SU-DHL-6 (cell line): ENCODE measurements around the gene SCN8A.
"Not testable (repeated sequence)": the region's sequence is repeated elsewhere in the genome, so short reads cannot be mapped to it uniquely, and the experiment has no call there.

Experiments
- H2AFZ ChIP-seq: fragments of 200-600 bp; sonication (generic); 2 replicates; pipeline ENCODE4 v1.6.1; 2014; ENCODE audit warnings: low read depth, mild to moderate bottlenecking, moderate library complexity, mixed read lengths, antibody characterized with exemption, low read length; ENCODE audit not compliant: severe bottlenecking
- H3F3A ChIP-seq: fragments of 200-600 bp; shearing (Covaris generic); 2 replicates; pipeline ENCODE4 v1.6.0; 2016; ENCODE audit warnings: antibody characterized with exemption, mild to moderate bottlenecking; ENCODE audit not compliant: insufficient read depth
- H3K27ac ChIP-seq: fragments of 200-600 bp; sonication (generic); 2 replicates; pipeline ENCODE4 v1.5.1; 2016; ENCODE audit warnings: low read depth, mild to moderate bottlenecking, low read length, moderate library complexity, mixed read lengths
- H3K27me3 ChIP-seq: fragments of 200-600 bp; sonication (generic), shearing (Covaris generic); 2 replicates; pipeline ENCODE4 v1.6.0; 2014; ENCODE audit warnings: mild to moderate bottlenecking, low read length
- H3K36me3 ChIP-seq: fragments of 200-600 bp; sonication (generic); 2 replicates; pipeline ENCODE4 v1.6.1; 2014; ENCODE audit warnings: mild to moderate bottlenecking, low read length, mixed read lengths
- H3K4me2 ChIP-seq: fragments of 300-600, 200-600 bp; shearing (Covaris generic), sonication (generic); 2 replicates; pipeline ENCODE4 v1.6.0; 2014; ENCODE audit warnings: low read length, low read depth, mild to moderate bottlenecking; ENCODE audit not compliant: poor library complexity, severe bottlenecking
- H3K4me3 ChIP-seq: fragments of 200-600 bp; sonication (generic); 2 replicates; pipeline ENCODE4 v1.5.1; 2014; ENCODE audit warnings: antibody characterized with exemption, low read length, mild to moderate bottlenecking, mixed read lengths; ENCODE audit not compliant: insufficient read depth, poor library complexity, severe bottlenecking
- H3K79me2 ChIP-seq: fragments of 200-600 bp; sonication (generic); 2 replicates; pipeline ENCODE4 v1.6.1; 2014; ENCODE audit warnings: mild to moderate bottlenecking, low read length, moderate library complexity; ENCODE audit not compliant: insufficient read depth
- H3K9ac ChIP-seq: fragments of 200-600 bp; sonication (generic); 2 replicates; pipeline ENCODE4 v1.7.0; 2014; ENCODE audit warnings: mild to moderate bottlenecking, low read length
- H3K9me2 ChIP-seq: fragments of 200-600 bp; sonication (generic); replicated peaks from 2 replicates; pipeline ENCODE4 v1.6.1; 2014; ENCODE audit warnings: low read length; ENCODE audit not compliant: insufficient read depth
- H3K9me3 ChIP-seq: fragments of 200-600 bp; sonication (generic); 2 replicates; pipeline ENCODE4 v1.6.1; 2014; ENCODE audit warnings: low read length, mixed read lengths; ENCODE audit not compliant: insufficient read depth
- H4K20me1 ChIP-seq: fragments of 200-600 bp; sonication (generic); 2 replicates; pipeline ENCODE4 v1.6.1; 2014; ENCODE audit warnings: low read depth, mild to moderate bottlenecking, antibody characterized with exemption, low read length, moderate library complexity, mixed read lengths
- EZH2phosphoT487 ChIP-seq: fragments of 200-600 bp; sonication (generic), shearing (Covaris generic); conservative IDR thresholded peaks from 2 replicates; pipeline ENCODE4 v1.6.1; 2018; ENCODE audit warnings: mild to moderate bottlenecking, antibody characterized with exemption, low read length, moderate library complexity, mixed read lengths
- TF ChIP-seq, protein P1 (sequence below): fragments of 200-600 bp; sonication (generic); IDR thresholded peaks from one replicate; pipeline ENCODE4 v1.5.1; 2017; ENCODE audit warnings: antibody characterized with exemption, mild to moderate bottlenecking, low read length, moderate library complexity; ENCODE audit not compliant: insufficient read depth, poor library complexity, severe bottlenecking

Gene SCN8A

DNA sequence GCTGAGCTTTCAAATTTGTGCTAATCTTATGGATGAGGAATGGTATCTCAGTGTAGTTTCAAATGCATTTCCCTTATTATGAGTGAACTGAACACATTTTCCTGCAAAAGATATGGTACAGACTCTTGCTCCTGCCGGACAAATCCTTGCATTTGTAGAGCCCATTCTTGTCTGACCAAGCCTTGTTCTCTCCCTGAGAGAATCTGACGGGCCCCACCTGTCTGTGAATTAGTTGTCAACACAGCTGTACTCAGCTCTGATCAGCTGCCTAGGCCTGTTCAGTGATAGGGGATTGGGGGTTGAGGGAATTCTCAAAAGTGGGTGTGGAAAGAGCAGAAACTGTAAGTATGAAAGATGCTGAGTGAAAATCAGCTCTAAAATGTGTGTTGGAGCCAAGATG, 42.8 kb upstream of the SCN8A start:
- H4K20me1 ChIP-seq, result no peaks in the 10 kb centered on the region
- H3K4me3 ChIP-seq, result no peak overlapping the region
- TF ChIP-seq EZH2phosphoT487, result no peak
- TF ChIP-seq, protein P1, sequence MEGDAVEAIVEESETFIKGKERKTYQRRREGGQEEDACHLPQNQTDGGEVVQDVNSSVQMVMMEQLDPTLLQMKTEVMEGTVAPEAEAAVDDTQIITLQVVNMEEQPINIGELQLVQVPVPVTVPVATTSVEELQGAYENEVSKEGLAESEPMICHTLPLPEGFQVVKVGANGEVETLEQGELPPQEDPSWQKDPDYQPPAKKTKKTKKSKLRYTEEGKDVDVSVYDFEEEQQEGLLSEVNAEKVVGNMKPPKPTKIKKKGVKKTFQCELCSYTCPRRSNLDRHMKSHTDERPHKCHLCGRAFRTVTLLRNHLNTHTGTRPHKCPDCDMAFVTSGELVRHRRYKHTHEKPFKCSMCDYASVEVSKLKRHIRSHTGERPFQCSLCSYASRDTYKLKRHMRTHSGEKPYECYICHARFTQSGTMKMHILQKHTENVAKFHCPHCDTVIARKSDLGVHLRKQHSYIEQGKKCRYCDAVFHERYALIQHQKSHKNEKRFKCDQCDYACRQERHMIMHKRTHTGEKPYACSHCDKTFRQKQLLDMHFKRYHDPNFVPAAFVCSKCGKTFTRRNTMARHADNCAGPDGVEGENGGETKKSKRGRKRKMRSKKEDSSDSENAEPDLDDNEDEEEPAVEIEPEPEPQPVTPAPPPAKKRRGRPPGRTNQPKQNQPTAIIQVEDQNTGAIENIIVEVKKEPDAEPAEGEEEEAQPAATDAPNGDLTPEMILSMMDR, result no peak
- H2AFZ ChIP-seq, result no peak overlapping the region
- H3K9me2 ChIP-seq, result no peaks in the 10 kb centered on the region
- no peak overlapping the region for H3K9ac ChIP-seq
- H3K79me2 ChIP-seq, result no peaks in the 10 kb centered on the region
- no peaks in the 10 kb centered on the region for H3K36me3 ChIP-seq
- no peaks in the 10 kb centered on the region for H3F3A ChIP-seq
- peaks cover 6% of the 10 kb centered on the region; the same call in 1 of the 2 replicates for H3K27me3 ChIP-seq
- no peak overlapping the region for H3K27ac ChIP-seq
- no peaks in the 10 kb centered on the region for H3K9me3 ChIP-seq
- no peak overlapping the region for H3K4me2 ChIP-seq

DNA sequence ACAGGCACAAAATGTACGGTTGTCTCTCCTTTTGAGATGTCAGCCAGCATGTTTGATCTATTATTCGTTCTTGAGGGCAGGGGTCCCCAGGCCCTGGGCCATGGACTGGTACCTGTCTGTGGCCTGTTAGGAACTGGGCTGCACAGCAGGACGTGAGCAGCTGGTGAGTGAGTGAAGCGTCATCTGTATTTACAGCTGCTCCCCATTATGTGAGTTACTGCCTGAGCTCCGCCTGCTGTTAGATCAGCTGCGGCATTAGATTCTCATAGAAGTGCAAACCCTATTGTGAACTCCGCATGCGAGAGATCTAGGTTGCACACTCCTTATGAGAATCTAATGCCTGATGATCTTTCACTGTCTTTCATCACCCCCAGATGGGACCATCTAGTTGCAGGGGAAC, 41.4 kb upstream of the SCN8A start:
- Histone ChIP-seq H3K79me2 (no peaks in the 10 kb centered on the region), H3K4me2 (no peak overlapping the region), H3F3A (no peaks in the 10 kb centered on the region), H3K9me3 (no peaks in the 10 kb centered on the region), H3K36me3 (no peaks in the 10 kb centered on the region), H3K27ac (no peak overlapping the region), H3K4me3 (no peak overlapping the region), H4K20me1 (no peaks in the 10 kb centered on the region), H3K9me2 (no peaks in the 10 kb centered on the region), H3K9ac (no peak overlapping the region), H3K27me3 (peaks cover 6% of the 10 kb centered on the region; the same call in 1 of the 2 replicates), H2AFZ (no peak overlapping the region)
- TF ChIP-seq EZH2phosphoT487, result no peak
- TF ChIP-seq, protein P1, result no peak

DNA sequence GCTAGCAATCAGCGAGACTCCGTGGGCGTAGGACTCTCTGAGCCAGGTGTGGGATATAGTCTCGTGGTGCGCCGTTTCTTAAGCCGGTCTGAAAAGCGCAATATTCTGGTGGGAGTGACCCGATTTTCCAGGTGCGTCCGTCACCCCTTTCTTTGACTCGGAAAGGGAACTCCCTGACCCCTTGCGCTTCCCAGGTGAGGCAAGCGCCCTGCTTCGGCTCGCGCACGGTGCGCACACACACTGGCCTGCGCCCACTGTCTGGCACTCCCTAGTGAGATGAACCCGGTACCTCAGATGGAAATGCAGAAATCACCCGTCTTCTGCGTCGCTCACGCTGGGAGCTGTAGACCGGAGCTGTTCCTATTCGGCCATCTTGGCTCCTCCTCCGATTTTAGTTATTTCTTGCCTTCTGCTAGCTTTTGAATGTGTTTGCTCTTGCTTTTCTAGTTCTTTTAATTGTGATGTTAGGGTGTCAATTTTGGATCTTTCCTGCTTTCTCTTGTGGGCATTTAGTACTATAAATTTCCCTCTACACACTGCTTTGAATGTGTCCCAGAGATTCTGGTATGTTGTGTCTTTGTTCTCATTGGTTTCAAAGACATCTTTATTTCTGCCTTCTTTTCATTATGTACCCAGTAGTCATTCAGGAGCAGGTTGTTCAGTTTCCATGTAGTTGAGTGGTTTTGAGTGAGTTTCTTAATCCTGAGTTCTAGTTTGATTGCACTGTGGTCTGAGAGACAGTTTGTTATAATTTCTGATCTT, 22.6 kb upstream of the SCN8A start:
- not testable (repeated sequence) for H3K36me3 ChIP-seq, H3F3A ChIP-seq, H3K9ac ChIP-seq, H3K27ac ChIP-seq, H3K9me3 ChIP-seq, H3K4me2 ChIP-seq, H3K79me2 ChIP-seq, H3K4me3 ChIP-seq, H4K20me1 ChIP-seq, H3K9me2 ChIP-seq, H2AFZ ChIP-seq, H3K27me3 ChIP-seq

DNA sequence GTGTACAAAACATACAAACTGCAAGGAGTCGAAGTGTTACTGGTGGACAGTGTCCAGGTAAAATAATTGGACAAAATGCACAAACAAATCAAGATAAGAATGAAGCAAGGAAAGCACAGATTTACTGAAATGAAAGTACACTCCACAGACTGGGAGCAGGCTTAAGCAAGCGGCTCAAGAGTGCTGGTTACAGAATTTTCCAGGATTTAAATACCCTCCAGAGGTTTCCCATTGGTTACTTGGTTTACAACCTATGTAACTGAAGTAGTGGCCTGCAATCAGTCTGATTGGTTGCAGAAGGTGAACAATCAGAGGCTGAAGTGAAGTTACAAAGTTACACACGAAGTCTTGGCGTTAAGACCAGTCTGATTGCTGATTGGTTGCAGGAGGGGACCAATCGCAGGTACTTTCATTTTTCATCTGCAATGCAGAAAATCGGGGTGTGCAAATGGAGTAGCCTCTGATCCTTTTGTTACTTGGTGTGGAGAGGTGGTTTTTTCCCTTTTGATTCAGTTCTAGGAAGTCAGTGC, 11.6 kb upstream of the SCN8A start:
- no peak for TF ChIP-seq EZH2phosphoT487
- TF ChIP-seq, protein P1, result no peak
- Histone ChIP-seq H3F3A (no peaks in the 10 kb centered on the region), H3K27ac (no peak overlapping the region), H3K9me2 (no peaks in the 10 kb centered on the region), H4K20me1 (no peaks in the 10 kb centered on the region), H3K36me3 (no peaks in the 10 kb centered on the region), H3K79me2 (no peaks in the 10 kb centered on the region), H3K27me3 (no peaks in the 10 kb centered on the region), H3K4me3 (no peak overlapping the region), H3K9me3 (no peaks in the 10 kb centered on the region), H3K9ac (no peak overlapping the region), H2AFZ (no peak overlapping the region), H3K4me2 (no peak overlapping the region)
